CD14-positive monocyte (primary cell): ENCODE data around the gene PODN. TPM values are rescaled to one million over a fixed set of nuclear protein-coding genes. Genes with fewer than 3 reads are reported as not detected.

Experiments
- DNase-seq, 3 donors: peaks; one replicate each; pipeline ENCODE4 v3.0.0-alpha.2; 2011 to 2022
- H2AFZ ChIP-seq: 2 replicates; pipeline ENCODE4 v1.6.0; 2012; ENCODE audit warnings: mild to moderate bottlenecking, low read depth, low read length, inconsistent platforms; ENCODE audit not compliant: insufficient read depth, poor library complexity, severe bottlenecking
- H3K27ac ChIP-seq, 2 donors: 1 replicate in 1 of 2; 2 replicates in 1 of 2; pipeline ENCODE4 v1.5.1; 2012 to 2013; ENCODE audit warnings: low read length in 2 of 2, control low read depth in 1 of 2, inconsistent platforms in 1 of 2, low read depth in 1 of 2, mild to moderate bottlenecking in 1 of 2
- H3K27me3 ChIP-seq, 2 donors: one replicate each; pipeline versions ENCODE4 v1.6.0 to v1.6.1; 2011 to 2013; ENCODE audit warnings: low read length in 2 of 2; ENCODE audit not compliant: control insufficient read depth in 2 of 2, insufficient read depth in 2 of 2
- H3K36me3 ChIP-seq, 2 donors: replicated peaks in 1 of 2; 1 replicate in 1 of 2; 2 replicates in 1 of 2; pipeline versions ENCODE4 v1.5.1 to v1.6.1; 2012 to 2013; ENCODE audit warnings: low read length in 2 of 2, control low read depth in 1 of 2, inconsistent platforms in 1 of 2, mild to moderate bottlenecking in 1 of 2; ENCODE audit not compliant: insufficient read depth in 2 of 2, control insufficient read depth in 1 of 2
- H3K4me1 ChIP-seq, 2 donors: 1 replicate in 1 of 2; 2 replicates in 1 of 2; pipeline versions ENCODE4 v1.5.1 to v1.6.1; 2012 to 2013; ENCODE audit warnings: low read length in 2 of 2, control low read depth in 1 of 2, inconsistent platforms in 1 of 2, mild to moderate bottlenecking in 1 of 2, moderate library complexity in 1 of 2; ENCODE audit not compliant: insufficient read depth in 2 of 2, control insufficient read depth in 1 of 2
- H3K4me2 ChIP-seq: replicated peaks from 2 replicates; pipeline ENCODE3; 2012; ENCODE audit warnings: low read length, moderate library complexity, mild to moderate bottlenecking; ENCODE audit not compliant: poor library complexity, severe bottlenecking; ENCODE audit errors: extremely low read depth
- H3K4me3 ChIP-seq, 3 experiments: fragments of 200-600 bp in 1 of 3; sonication (generic) in 1 of 3; replicated peaks in 1 of 3; 1 replicate in 2 of 3; 2 replicates in 1 of 3; pipeline ENCODE4 v1.5.1; 2011 to 2013; ENCODE audit warnings: low read length in 3 of 3, mild to moderate bottlenecking in 3 of 3, control low read depth in 2 of 3, low read depth in 2 of 3, inconsistent platforms in 1 of 3, moderate library complexity in 1 of 3
- H3K79me2 ChIP-seq: 2 replicates; pipeline ENCODE4 v1.6.0; 2012; ENCODE audit warnings: mild to moderate bottlenecking, control low read depth, inconsistent platforms, low read length, moderate library complexity; ENCODE audit not compliant: insufficient read depth
- H3K9ac ChIP-seq: 2 replicates; pipeline ENCODE4 v1.6.0; 2017; ENCODE audit warnings: low read length, mild to moderate bottlenecking; ENCODE audit not compliant: insufficient read depth, poor library complexity, severe bottlenecking
- H3K9me3 ChIP-seq, 2 donors: replicated peaks in 1 of 2; 1 replicate in 1 of 2; 2 replicates in 1 of 2; pipeline versions ENCODE4 v1.5.1 to v1.6.1; 2012 to 2013; ENCODE audit warnings: low read length in 2 of 2, control low read depth in 1 of 2; ENCODE audit not compliant: control insufficient read depth in 1 of 2, insufficient read depth in 1 of 2
- H4K20me1 ChIP-seq: 2 replicates; pipeline ENCODE4 v1.6.0; 2012; ENCODE audit warnings: mild to moderate bottlenecking, low read length, control low read depth, moderate library complexity; ENCODE audit not compliant: insufficient read depth
- H3K27ac Mint-ChIP-seq, 7 donors: one replicate each; pipeline ENCODE4 v1.8.0; 2020; ENCODE audit warnings: mild to moderate bottlenecking in 7 of 7, mixed read lengths in 7 of 7, moderate library complexity in 6 of 7, inconsistent platforms in 2 of 7
- H3K27me3 Mint-ChIP-seq, 3 donors: one replicate each; pipeline ENCODE4 v1.8.0; 2021 to 2022; ENCODE audit warnings: low read depth in 3 of 3, mild to moderate bottlenecking in 3 of 3, mixed read lengths in 3 of 3, moderate library complexity in 3 of 3, inconsistent platforms in 1 of 3
- H3K36me3 Mint-ChIP-seq, 2 donors: one replicate each; pipeline ENCODE4 v1.8.0; 2020; ENCODE audit warnings: mixed read lengths in 2 of 2, inconsistent platforms in 1 of 2, mild to moderate bottlenecking in 1 of 2
- H3K4me1 Mint-ChIP-seq: one replicate; pipeline ENCODE4 v1.8.0; 2020; ENCODE audit warnings: mild to moderate bottlenecking, mixed read lengths
- H3K4me3 Mint-ChIP-seq, 2 donors: one replicate each; pipeline ENCODE4 v1.8.0; 2020; ENCODE audit warnings: mild to moderate bottlenecking in 2 of 2, mixed read lengths in 2 of 2, moderate library complexity in 1 of 2
- H3K9me3 Mint-ChIP-seq, 7 donors: one replicate each; pipeline ENCODE4 v1.8.0; 2020 to 2022; ENCODE audit warnings: mixed read lengths in 7 of 7, mild to moderate bottlenecking in 6 of 7, moderate library complexity in 6 of 7, inconsistent platforms in 2 of 7
- CTCF ChIP-seq: fragments of 200-600 bp; IDR thresholded peaks from one replicate; pipeline ENCODE4 v1.8.0; 2022; ENCODE audit warnings: antibody characterized with exemption, mild to moderate bottlenecking
- WGBS: methylation state at CpG from one replicate; pipeline ENCODE4 v1.1.5; 2013; ENCODE audit warnings: missing lambda C conversion rate; ENCODE audit not compliant: insufficient coverage; 5-methylcytosine and 5-hydroxymethylcytosine counted together
- intact Hi-C, 2 donors: fragments of 100-400 bp; cut with micrococcal nuclease; formaldehyde crosslinking; loops; one replicate each; pipeline versions ENCODE4 v1.15.0 to v1.15.1; 2023
- polyA plus RNA-seq, 3 donors: library from polyadenylated mRNA; depleted of rRNA in 1 of 3; unstranded in 2 of 3; stranded (reverse) in 1 of 3; fragments of 300-500 nt in 2 of 3; fragments of >200 nt in 1 of 3; fragmentation: Illumina TruSeq in 2 of 3; gene quantifications; 1 replicate in 2 of 3; 2 replicates in 1 of 3; pipeline ENCODE4 v1.2.3, GENCODE V29; 2012 to 2021

Gene PODN
- polyA plus RNA-seq, 3 donors: not detected

- Histone ChIP-seq H3K4me3 (no peak overlapping the region), H3K9ac (no peak overlapping the region), H3K36me3 (peaks cover 12 to 38% of the 10 kb centered on the region in 2 donors), H2AFZ (no peak overlapping the region), H3K4me1 (no peaks in the 10 kb centered on the region), H3K9me3 (no peaks in the 10 kb centered on the region), H3K27me3 (no peaks in the 10 kb centered on the region), H4K20me1 (peaks cover 19% of the 10 kb centered on the region), H3K4me2 (no peak overlapping the region), H3K79me2 (peaks cover 53% of the 10 kb centered on the region), H3K27ac (no peak overlapping the region)
- intact Hi-C loops: no loop called here
- no peak for TF ChIP-seq CTCF
- Mint-ChIP-seq H3K4me1 (peaks cover 6% of the 10 kb centered on the region), H3K4me3 (no peak overlapping the region), H3K27ac (no peak overlapping the region), H3K9me3 (no peaks in the 10 kb centered on the region), H3K27me3 (no peaks in the 10 kb centered on the region), H3K36me3 (peaks cover 22 to 24% of the 10 kb centered on the region in 2 donors)
- 50% methylated on average over 2 of the region's 2 CpGs for WGBS
- DNase-seq: peak in 1 of 3 donors; percentile 17
These were observed 36.8 kb upstream of the PODN start for GRCh38 chr1:53025034-53025768.

- H3K9me3 Mint-ChIP-seq: no peaks in the 10 kb centered on the region
- WGBS: 100% methylated on average over 2 of the region's 2 CpGs
- H3K9me3 ChIP-seq: no peaks in the 10 kb centered on the region
- no peak overlapping the region for H3K4me3 ChIP-seq
- TF ChIP-seq CTCF: no peak
- H3K9ac ChIP-seq: no peak overlapping the region
- H3K4me3 Mint-ChIP-seq: no peak overlapping the region
- H3K27me3 ChIP-seq: no peaks in the 10 kb centered on the region
- H3K4me1 ChIP-seq: no peaks in the 10 kb centered on the region
- intact Hi-C loops: no loop called here
- no peaks in the 10 kb centered on the region for H3K27me3 Mint-ChIP-seq
- no peak for DNase-seq
- H3K36me3 Mint-ChIP-seq: peaks cover 24 to 27% of the 10 kb centered on the region in 2 donors
- H4K20me1 ChIP-seq: peaks cover 19% of the 10 kb centered on the region
- peaks cover 6% of the 10 kb centered on the region for H3K4me1 Mint-ChIP-seq
- H3K79me2 ChIP-seq: peaks cover 48% of the 10 kb centered on the region
- no peak overlapping the region for H3K4me2 ChIP-seq
- no peak overlapping the region for H3K27ac Mint-ChIP-seq
- peaks cover 12 to 40% of the 10 kb centered on the region in 2 donors for H3K36me3 ChIP-seq
- H3K27ac ChIP-seq: no peak overlapping the region
- no peak overlapping the region for H2AFZ ChIP-seq
These were observed 36.3 kb upstream of the PODN start for GRCh38 chr1:53025769-53026112.
